Naive thymus-derived CD8-positive, alpha-beta T cell (primary cell): ENCODE measurements around the gene CNTN2. TPM values are rescaled to one million over a fixed set of nuclear protein-coding genes. Genes with fewer than 3 reads are reported as not detected.

Experiments
- ATAC-seq, 2 donors: fragments of 150-1000 bp; cut with Tn5 transposase in 1 of 2; sonication (Bioruptor Pico), chemical (Tn5 transposase) in 1 of 2; 1 replicate in 1 of 2; 2 replicates in 1 of 2; pipeline ENCODE4 v1.10.0; 2021; ENCODE audit warnings: mild to moderate bottlenecking in 2 of 2, moderate library complexity in 2 of 2
- POLR2A ChIA-PET: fragments of 350-600 bp; sonication (Branson Sonifier 250); formaldehyde crosslinking; loops from one replicate; lab custom pipeline; 2021; ENCODE audit warnings: antibody characterized with exemption; lab: Charles Lee
- DNase-seq, 10 donors: peaks; one replicate each; pipeline versions ENCODE4 v3.0.0 to v3.0.0-alpha.2; 2020 to 2022
- H3K27ac Mint-ChIP-seq, 10 donors: one replicate each; pipeline ENCODE4 v1.8.0; 2020 to 2022; ENCODE audit warnings: mild to moderate bottlenecking in 10 of 10, mixed read lengths in 10 of 10, moderate library complexity in 4 of 10, inconsistent platforms in 1 of 10
- H3K27me3 Mint-ChIP-seq, 5 donors: one replicate each; pipeline ENCODE4 v1.8.0; 2021 to 2022; ENCODE audit warnings: mixed read lengths in 5 of 5
- H3K36me3 Mint-ChIP-seq, 3 donors: one replicate each; pipeline ENCODE4 v1.8.0; 2020 to 2022; ENCODE audit warnings: mixed read lengths in 3 of 3, mild to moderate bottlenecking in 2 of 3, inconsistent platforms in 1 of 3
- H3K4me1 Mint-ChIP-seq, 4 donors: one replicate each; pipeline ENCODE4 v1.8.0; 2021 to 2022; ENCODE audit warnings: mixed read lengths in 4 of 4
- H3K4me3 Mint-ChIP-seq, 10 donors: one replicate each; pipeline ENCODE4 v1.8.0; 2020 to 2022; ENCODE audit warnings: mild to moderate bottlenecking in 10 of 10, mixed read lengths in 10 of 10, moderate library complexity in 6 of 10, inconsistent platforms in 1 of 10
- H3K9me3 Mint-ChIP-seq, 9 donors: one replicate each; pipeline ENCODE4 v1.8.0; 2020 to 2022; ENCODE audit warnings: mixed read lengths in 9 of 9, mild to moderate bottlenecking in 3 of 9, inconsistent platforms in 1 of 9, moderate library complexity in 1 of 9
- polyA plus RNA-seq, 3 donors: library from polyadenylated mRNA; unstranded; fragments of 300-500 nt; fragmentation: Illumina TruSeq; gene quantifications; one replicate each; pipeline ENCODE4 v1.2.3, GENCODE V29; 2021
- total RNA-seq, 8 experiments: library from RNA in 2 of 8; stranded (reverse) in 2 of 8; gene quantifications; one replicate each; pipeline ENCODE4 v1.2.3 and lab custom pipeline; 2021 to 2026

The CNTN2 gene
- total and polyA plus RNA-seq, 5 experiments from 2014 or later: not detected

DNA sequence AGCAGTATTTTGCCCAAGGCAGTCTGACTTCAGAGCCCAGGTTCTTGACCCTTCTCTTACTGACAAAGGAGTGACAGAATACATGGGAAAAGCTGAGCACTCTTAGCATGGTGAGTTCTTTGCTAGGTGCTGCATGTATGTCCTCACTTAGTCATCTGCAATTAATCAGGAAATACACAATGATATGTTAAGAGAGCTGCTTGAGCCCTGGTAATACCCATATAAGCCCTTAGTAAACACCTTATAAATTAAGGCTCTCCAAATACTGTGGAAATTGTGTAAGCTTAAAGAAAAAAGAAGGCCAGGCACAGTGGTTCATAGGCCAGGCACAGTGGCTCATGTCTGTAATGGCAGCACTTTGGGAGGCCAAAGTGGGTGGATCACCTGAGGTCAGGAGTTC lies 55.2 kb downstream of the CNTN2 start:
- ATAC-seq (no peak), DNase-seq (no peak)
- peaks cover 0 to 1% (median 0%) of the 10 kb centered on the region in 4 donors for H3K4me1 Mint-ChIP-seq
- no peaks in the 10 kb centered on the region for H3K27me3 Mint-ChIP-seq
- no peaks in the 10 kb centered on the region for H3K9me3 Mint-ChIP-seq
- H3K27ac Mint-ChIP-seq: no peak overlapping the region
- H3K4me3 Mint-ChIP-seq: no peak overlapping the region
- peaks cover 25 to 96% (median 38%) of the 10 kb centered on the region in 3 donors for H3K36me3 Mint-ChIP-seq
- POLR2A ChIA-PET: no interaction called here

GRCh38 chr1:205102404-205102803 lies 59.4 kb downstream of the CNTN2 start:
- ATAC-seq: no peak
- H3K4me1 Mint-ChIP-seq: peaks cover 0 to 7% (median 4%) of the 10 kb centered on the region in 4 donors
- H3K27ac Mint-ChIP-seq: peak overlapping the region in 2 of 10 donors; percentile 6 to 22
- H3K36me3 Mint-ChIP-seq: peaks cover 24 to 99% (median 45%) of the 10 kb centered on the region in 3 donors
- H3K4me3 Mint-ChIP-seq: no peak overlapping the region
- no peaks in the 10 kb centered on the region for H3K9me3 Mint-ChIP-seq
- POLR2A ChIA-PET: no interaction called here
- DNase-seq: no peak
- no peaks in the 10 kb centered on the region for H3K27me3 Mint-ChIP-seq

- Mint-ChIP-seq H3K9me3 (no peaks in the 10 kb centered on the region), H3K36me3 (peaks cover 17 to 92% (median 26%) of the 10 kb centered on the region in 3 donors), H3K4me1 (peaks cover 7 to 17% (median 10%) of the 10 kb centered on the region in 4 donors), H3K27ac (peak overlapping the region in 2 of 10 donors; percentile 30 to 73), H3K4me3 (no peak overlapping the region), H3K27me3 (no peaks in the 10 kb centered on the region)
- POLR2A ChIA-PET: interaction anchor here (0.7 kb wide), 1 partner anchor 243 kb away, joined by 6 read pairs; no protein-coding TSS in a partner anchor
- no peak for DNase-seq
- no peak for ATAC-seq
Measured at GRCh38 chr1:205107327-205107726, 64.3 kb downstream of the CNTN2 start.

- H3K36me3 Mint-ChIP-seq: peaks cover 15 to 87% (median 25%) of the 10 kb centered on the region in 3 donors
Measured at GRCh38 chr1:205108464-205108863, 65.5 kb downstream of the CNTN2 start.

GRCh38 chr1:205109269-205109668 lies 66.3 kb downstream of the CNTN2 start:
- no peaks in the 10 kb centered on the region for H3K9me3 Mint-ChIP-seq
- ATAC-seq (no peak), DNase-seq (no peak)
- no peaks in the 10 kb centered on the region for H3K27me3 Mint-ChIP-seq
- H3K36me3 Mint-ChIP-seq: peaks cover 11 to 86% (median 19%) of the 10 kb centered on the region in 3 donors
- H3K27ac Mint-ChIP-seq: peak overlapping the region in 5 of 10 donors; percentile 1 to 79 (median 53)
- peaks cover 7 to 19% (median 10%) of the 10 kb centered on the region in 4 donors for H3K4me1 Mint-ChIP-seq
- H3K4me3 Mint-ChIP-seq: no peak overlapping the region
- POLR2A ChIA-PET: interaction anchor here (0.7 kb wide), 1 partner anchor 135 kb away, joined by 3 read pairs; no protein-coding TSS in a partner anchor

More at GRCh38 chr1:205108464-205108863, 65.5 kb downstream of the CNTN2 start:
- no peaks in the 10 kb centered on the region for H3K27me3 Mint-ChIP-seq
- POLR2A ChIA-PET: no interaction called here
- ATAC-seq (no peak), DNase-seq (no peak)
- H3K4me1 Mint-ChIP-seq: peaks cover 7 to 19% (median 10%) of the 10 kb centered on the region in 4 donors
- no peak overlapping the region for H3K4me3 Mint-ChIP-seq
- H3K9me3 Mint-ChIP-seq: no peaks in the 10 kb centered on the region
- H3K27ac Mint-ChIP-seq: peak overlapping the region in 1 of 10 donors; percentile 61

DNA sequence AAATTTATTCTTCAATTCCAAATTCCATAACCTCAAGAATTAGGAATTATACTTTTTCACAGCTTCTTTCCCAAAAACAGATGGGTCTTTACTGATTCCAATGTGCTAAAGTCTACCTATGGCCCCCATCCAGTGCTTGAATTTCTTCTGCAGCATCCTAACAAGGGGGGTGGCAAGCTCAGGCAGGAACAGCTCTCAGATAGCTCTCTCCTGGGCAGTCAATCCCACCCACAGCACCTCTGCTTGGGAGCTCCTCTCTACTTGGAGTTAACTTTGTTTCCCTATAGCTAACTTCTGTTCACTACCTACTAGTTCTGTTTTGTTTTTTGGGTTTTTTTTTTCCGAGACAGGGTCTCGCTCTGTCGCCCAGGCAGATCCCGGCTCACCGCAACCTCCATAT lies 66.7 kb downstream of the CNTN2 start:
- Mint-ChIP-seq H3K4me1 (peaks cover 7 to 19% (median 10%) of the 10 kb centered on the region in 4 donors), H3K36me3 (peaks cover 11 to 85% (median 17%) of the 10 kb centered on the region in 3 donors), H3K9me3 (no peaks in the 10 kb centered on the region), H3K27me3 (no peaks in the 10 kb centered on the region), H3K4me3 (no peak overlapping the region), H3K27ac (peak overlapping the region in 2 of 10 donors; percentile 33 to 36)
- no peak for ATAC-seq
- no peak for DNase-seq
- POLR2A ChIA-PET: interaction anchor here (0.7 kb wide), 1 partner anchor 135 kb away, joined by 3 read pairs; no protein-coding TSS in a partner anchor

GRCh38 chr1:205111354-205111753 lies 68.3 kb downstream of the CNTN2 start:
- H3K36me3 Mint-ChIP-seq: peaks cover 4 to 80% (median 13%) of the 10 kb centered on the region in 3 donors
- peaks cover 11 to 25% (median 14%) of the 10 kb centered on the region in 4 donors for H3K4me1 Mint-ChIP-seq
- H3K9me3 Mint-ChIP-seq: no peaks in the 10 kb centered on the region
- ATAC-seq: no peak
- peak overlapping the region in 3 of 10 donors; percentile 0 to 12 (median 5) for H3K27ac Mint-ChIP-seq
- DNase-seq: no peak
- H3K4me3 Mint-ChIP-seq: no peak overlapping the region
- POLR2A ChIA-PET: interaction anchor here (0.8 kb wide), 1 partner anchor 9 kb away, joined by 3 read pairs; no protein-coding TSS in a partner anchor
- H3K27me3 Mint-ChIP-seq: no peaks in the 10 kb centered on the region

- DNase-seq (no peak), ATAC-seq (no peak)
- H3K4me1 Mint-ChIP-seq: peaks cover 23 to 61% (median 58%) of the 10 kb centered on the region in 4 donors
- POLR2A ChIA-PET: no interaction called here
- H3K4me3 Mint-ChIP-seq: peak overlapping the region in 6 of 10 donors; percentile 2 to 58 (median 39)
- no peaks in the 10 kb centered on the region for H3K27me3 Mint-ChIP-seq
- no peaks in the 10 kb centered on the region for H3K9me3 Mint-ChIP-seq
- peak overlapping the region in 4 of 10 donors; percentile 3 to 65 (median 8) for H3K27ac Mint-ChIP-seq
- H3K36me3 Mint-ChIP-seq: peaks cover 0 to 47% (median 0%) of the 10 kb centered on the region in 3 donors
Measured at GRCh38 chr1:205118752-205119151, 75.7 kb downstream of the CNTN2 start.

GRCh38 chr1:205121660-205122488 lies 78.9 kb downstream of the CNTN2 start, which contains the start of gene RBBP5:
Gene RBBP5 (minus strand): TSS chr1:205121978. CDS start chr1:205121873, 105 bp downstream.
- peak within 1 kb of the TSS; percentile 98 to 100 (median 100) for H3K27ac Mint-ChIP-seq
- no peaks in the 10 kb centered on the region for H3K27me3 Mint-ChIP-seq
- H3K4me3 Mint-ChIP-seq: peak within 1 kb of the TSS; percentile 88 to 100 (median 98)
- POLR2A ChIA-PET: interaction anchor here (0.6 to 2.9 kb wide), 9 partner anchors 20 to 667 kb away, joined by 3 to 17 read pairs (median 6); partner anchors contain the start of genes DSTYK, ELK4, NUCKS1 and TMCC2
- H3K36me3 Mint-ChIP-seq: peaks cover 0 to 21% (median 0%) of the 10 kb centered on the region in 3 donors
- ATAC-seq (peak; percentile 95), DNase-seq (peak; percentile 81 to 99 (median 94))
- peaks cover 19 to 53% (median 49%) of the 10 kb centered on the region in 4 donors for H3K4me1 Mint-ChIP-seq
- no peaks in the 10 kb centered on the region for H3K9me3 Mint-ChIP-seq

GRCh38 chr1:205122489-205122882 lies 79.5 kb downstream of the CNTN2 start:
- Mint-ChIP-seq H3K27me3 (no peaks in the 10 kb centered on the region), H3K4me1 (peaks cover 19 to 52% (median 49%) of the 10 kb centered on the region in 4 donors), H3K27ac (peak overlapping the region; percentile 98 to 100 (median 100)), H3K4me3 (peak overlapping the region; percentile 88 to 100 (median 98)), H3K36me3 (peaks cover 0 to 19% (median 0%) of the 10 kb centered on the region in 3 donors), H3K9me3 (no peaks in the 10 kb centered on the region)
- DNase-seq: no peak
- POLR2A ChIA-PET: interaction anchor here (0.5 to 2.9 kb wide), 5 partner anchors 19 to 510 kb away, joined by 4 to 17 read pairs (median 8); partner anchors contain the start of genes DSTYK, ELK4 and TMCC2
- ATAC-seq: no peak

DNA sequence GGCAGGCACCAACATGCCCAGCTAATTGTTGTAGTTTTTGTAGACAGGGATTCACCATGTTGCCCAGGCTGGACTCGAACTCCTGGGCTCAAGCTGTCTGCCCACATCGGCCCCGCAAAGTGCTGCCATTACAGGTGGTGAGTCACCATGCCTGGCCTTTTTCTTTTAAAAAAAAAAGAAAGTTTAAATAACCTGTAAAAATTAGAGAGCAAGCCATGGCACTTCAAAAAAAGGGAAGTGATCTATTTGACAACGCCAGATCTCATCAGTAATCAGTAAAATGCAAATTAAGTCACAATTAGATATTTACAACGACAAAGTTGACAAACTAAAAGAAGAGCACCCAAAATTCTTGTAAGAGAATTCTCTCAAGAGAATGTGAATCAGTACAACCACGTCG lies 81.7 kb downstream of the CNTN2 start:
- Mint-ChIP-seq H3K27me3 (no peaks in the 10 kb centered on the region), H3K27ac (peak overlapping the region in 1 of 10 donors; percentile 14), H3K9me3 (no peaks in the 10 kb centered on the region), H3K4me3 (no peak overlapping the region), H3K36me3 (peaks cover 0 to 3% (median 0%) of the 10 kb centered on the region in 3 donors), H3K4me1 (peaks cover 15 to 36% (median 34%) of the 10 kb centered on the region in 4 donors)
- no peak for DNase-seq
- POLR2A ChIA-PET: interaction anchor here (0.7 kb wide), 1 partner anchor 134 kb away, joined by 6 read pairs; no protein-coding TSS in a partner anchor
- ATAC-seq: no peak

DNA sequence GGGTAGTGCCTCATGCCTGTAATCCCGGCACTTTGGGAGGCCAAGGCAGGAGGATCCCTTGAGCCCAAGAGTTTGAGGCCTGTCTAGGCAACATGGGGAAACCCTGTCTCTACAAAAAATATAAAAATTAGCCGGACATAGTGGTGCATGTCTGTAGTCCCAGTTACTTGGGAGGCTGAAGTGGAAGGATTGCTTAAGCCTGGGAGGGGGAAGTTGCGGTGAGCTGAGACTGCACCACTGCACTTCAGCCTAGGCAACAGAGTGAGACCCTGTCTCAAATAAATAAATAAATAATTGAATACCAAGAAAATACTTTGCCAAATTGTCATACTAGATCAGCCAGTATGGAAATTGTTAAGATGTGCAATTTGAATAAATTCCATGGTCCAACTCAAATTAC lies 84.6 kb downstream of the CNTN2 start:
- Mint-ChIP-seq H3K36me3 (no peaks in the 10 kb centered on the region), H3K4me1 (peaks cover 2 to 10% (median 7%) of the 10 kb centered on the region in 4 donors), H3K27me3 (peaks cover 0 to 2% (median 0%) of the 10 kb centered on the region in 5 donors), H3K9me3 (no peaks in the 10 kb centered on the region), H3K27ac (no peak overlapping the region), H3K4me3 (no peak overlapping the region)
- DNase-seq (no peak), ATAC-seq (no peak)
- POLR2A ChIA-PET: no interaction called here
